Hepatic stellate cell (primary cell): ENCODE data around the gene ERMN.

ENCODE experiments used
- DNase-seq: peaks from one replicate; pipeline ENCODE4 v3.0.0; 2011; ENCODE audit warnings: low spot score

Gene ERMN

DNA sequence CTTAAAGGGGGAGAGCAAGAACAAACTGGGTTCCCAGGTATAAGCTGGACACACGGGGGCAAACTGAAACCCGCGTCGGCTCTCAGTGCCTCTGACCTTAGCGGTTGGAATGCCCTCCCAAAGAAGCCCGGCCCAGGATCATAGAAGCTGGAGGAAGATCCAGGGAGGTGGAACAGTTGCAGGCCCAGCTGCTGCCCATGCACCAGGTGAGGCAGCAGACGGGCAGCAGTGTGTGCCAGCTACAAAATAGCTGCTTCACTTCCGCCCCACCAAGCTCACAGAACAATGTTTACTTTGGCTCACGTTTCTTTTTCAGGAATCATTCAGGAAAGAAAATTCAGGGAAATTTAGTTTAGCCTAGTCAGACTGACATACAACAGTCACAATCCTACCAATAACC is 3.9 kb upstream of the ERMN start:
- DNase-seq = no peak

DNA sequence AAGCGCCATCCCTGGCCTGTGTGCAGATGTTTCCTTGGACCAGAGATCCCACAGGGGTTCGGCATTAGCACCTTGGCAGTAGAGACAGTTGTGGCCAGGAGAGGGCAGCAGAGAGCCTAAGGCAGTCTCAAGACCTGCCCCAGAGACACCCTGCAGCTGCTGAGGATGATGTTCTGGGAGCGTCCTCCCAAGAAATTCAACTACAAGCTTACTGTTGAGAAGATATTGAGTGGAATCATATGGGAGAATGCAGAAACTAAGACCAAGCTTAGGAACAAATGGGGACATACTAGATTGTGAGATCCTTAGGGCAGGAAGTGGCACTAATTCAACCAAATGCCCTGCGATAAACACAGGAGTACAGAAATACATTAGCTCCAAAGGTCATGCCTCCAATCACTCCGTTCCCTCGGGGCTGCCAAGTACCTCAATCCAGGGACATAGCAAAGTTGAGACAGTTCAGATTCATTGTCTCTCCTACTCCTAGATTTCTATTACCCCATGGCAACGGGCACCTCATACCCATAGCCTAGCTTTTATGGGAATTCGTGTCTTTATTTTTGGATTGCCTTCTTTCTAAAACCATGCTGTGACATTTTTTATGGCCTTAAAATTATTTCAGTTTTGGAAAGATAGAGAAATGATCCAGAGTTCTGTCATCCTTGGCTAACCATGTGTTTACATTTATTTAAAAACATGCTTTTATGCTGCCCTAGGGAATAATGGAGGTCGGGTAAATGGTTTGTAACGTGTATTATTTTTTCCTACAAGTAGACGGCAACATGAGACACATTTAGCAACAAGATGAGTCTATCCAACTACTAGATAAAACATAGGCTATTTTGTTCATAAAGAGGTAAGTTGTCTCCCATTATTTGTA is 2.2 kb upstream of the ERMN start:
- DNase-seq = peak; percentile 73

- DNase-seq = no peak
Measured at GRCh38 chr2:157327200-157327599, 1.6 kb upstream of the ERMN start.

- no peak for DNase-seq
Measured at GRCh38 chr2:157326698-157327097, 1.1 kb upstream of the ERMN start.

- DNase-seq = no peak
Measured at GRCh38 chr2:157324331-157324843, 1.2 kb downstream of the ERMN start.

DNA sequence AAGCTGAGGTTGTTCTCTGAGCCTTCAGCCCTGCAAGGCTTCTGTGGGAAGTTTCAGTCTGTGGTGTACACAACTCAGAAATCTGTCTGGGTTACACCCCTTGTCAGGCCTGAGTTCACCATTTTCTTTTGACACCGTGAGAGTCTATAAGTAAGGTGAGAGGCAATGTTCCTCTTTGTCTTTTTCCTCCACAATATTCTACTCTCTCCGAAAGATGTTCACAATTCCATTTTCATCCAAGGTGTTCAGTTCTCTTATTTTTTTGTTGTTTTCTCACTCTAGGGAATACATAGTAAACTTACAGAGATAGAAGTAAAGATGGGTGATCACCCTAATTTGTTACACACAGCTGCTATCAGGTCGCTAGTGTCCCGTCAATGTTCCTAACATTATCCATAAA is 3.2 kb downstream of the ERMN start:
- no peak for DNase-seq

GRCh38 chr2:157321466-157321865 is 4.2 kb downstream of the ERMN start:
- DNase-seq = no peak

GRCh38 chr2:157320409-157320808 is 5.2 kb downstream of the ERMN start:
- no peak for DNase-seq

GRCh38 chr2:157319795-157320194 is 5.8 kb downstream of the ERMN start:
- DNase-seq = no peak

GRCh38 chr2:157318884-157319283 is 6.7 kb downstream of the ERMN start:
- DNase-seq = no peak

DNA sequence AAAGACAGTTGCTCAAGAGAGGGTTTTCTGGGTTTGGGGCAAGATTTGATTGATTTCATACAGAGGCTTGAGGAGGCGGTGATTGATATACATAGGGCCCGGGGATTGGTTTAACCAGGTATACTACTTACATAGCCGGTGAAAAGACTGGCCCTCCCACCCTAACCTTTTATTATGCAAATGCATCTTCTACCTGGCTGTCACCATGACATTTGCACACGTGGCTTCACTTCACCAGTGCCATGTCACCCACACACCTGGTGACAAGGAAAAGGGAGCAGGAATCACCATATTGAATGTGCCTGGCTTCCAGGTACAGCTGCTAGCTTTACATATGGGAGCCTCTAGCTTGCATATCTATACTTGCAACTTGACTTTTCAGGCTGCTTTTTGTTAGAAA is 9.7 kb downstream of the ERMN start:
- no peak for DNase-seq

DNA sequence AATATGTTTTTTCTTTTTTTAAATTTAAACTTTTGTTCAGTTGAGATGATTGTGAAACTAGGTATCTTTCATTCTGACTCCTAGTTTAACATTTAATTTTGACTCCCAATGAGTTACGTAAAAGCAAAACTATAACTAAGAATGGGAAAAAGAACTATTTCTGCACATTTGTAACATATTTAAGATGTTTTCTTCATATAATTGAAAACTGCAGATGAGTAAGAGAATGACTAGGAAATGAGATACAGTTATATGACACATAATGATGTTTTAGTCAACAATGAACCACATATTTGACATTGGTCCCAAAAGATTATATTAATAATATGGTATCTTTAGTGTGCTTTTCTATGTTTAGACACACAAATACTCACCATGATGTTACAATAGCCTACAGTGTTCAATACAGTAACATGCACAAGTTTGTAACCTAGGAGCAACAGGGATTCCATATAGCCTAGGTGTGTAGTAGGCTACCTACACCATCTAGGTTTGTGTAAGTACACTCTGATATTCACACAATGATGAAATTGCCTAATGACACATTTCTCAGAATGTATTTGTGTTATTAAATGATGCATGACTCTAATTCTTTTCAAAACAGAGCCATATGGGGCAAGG is 12.6 kb downstream of the ERMN start:
- no peak for DNase-seq

DNA sequence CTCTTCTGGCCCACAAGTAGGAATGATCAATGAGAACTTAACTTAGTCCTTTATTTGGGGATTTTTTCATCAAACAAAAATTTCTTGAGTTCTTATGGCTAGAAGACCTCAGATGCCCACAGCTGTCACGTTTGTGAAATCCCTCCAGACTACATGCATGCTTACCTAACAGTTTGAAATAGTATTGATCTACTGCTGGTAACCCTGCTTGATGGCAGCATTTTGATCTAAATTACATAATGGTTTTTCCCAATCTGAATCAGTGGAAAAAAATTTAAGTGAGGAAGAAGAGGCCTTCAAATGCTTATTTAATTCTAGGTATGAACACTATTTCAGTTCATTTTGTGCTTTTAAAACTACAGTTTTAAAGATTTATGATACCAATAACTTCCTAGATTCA is 13.9 kb downstream of the ERMN start:
- no peak for DNase-seq

DNA sequence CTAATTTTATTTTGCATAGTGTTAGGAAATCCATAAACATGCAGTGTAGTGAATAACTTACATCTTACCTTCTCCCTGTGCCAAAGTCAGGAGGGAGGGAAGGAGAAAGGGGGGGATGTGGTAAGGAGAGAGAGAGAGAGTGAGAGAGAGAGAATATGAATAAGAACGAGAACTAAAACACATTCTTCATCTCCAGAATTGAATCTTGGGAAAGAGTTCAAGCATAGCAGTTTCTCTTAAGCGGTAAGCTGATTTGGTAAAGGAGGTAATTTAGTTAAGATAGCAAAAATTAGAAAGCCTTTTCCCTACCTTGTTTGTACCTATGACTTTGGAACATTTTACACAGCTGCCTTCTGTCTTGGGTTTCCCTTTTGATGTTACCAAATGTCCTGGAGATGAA is 15.7 kb downstream of the ERMN start:
- DNase-seq = no peak

GRCh38 chr2:157307021-157307420 is 18.6 kb downstream of the ERMN start:
- no peak for DNase-seq

DNA sequence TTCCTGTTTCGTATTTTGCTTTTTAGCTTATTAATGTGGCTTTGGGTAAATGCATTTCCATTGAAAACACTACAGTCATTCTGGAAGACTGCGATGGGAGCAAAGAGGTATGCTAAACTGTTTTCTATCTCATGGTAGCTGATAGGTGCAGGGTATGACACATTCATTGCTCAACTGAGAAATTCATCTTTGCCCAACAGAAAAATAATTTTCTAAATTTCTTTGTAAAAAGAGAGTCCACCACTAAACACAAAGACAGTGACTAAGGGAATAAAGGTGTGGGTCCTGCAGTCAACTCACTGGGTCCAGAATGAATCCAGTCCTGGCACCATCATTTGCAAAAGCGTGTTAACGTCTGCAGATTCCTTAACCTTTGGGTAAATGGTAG is 19.9 kb downstream of the ERMN start:
- no peak for DNase-seq

GRCh38 chr2:157304811-157305722 is 20.6 kb downstream of the ERMN start:
- no peak for DNase-seq

GRCh38 chr2:157303612-157304011 is 22.0 kb downstream of the ERMN start:
- no peak for DNase-seq

GRCh38 chr2:157302492-157303099 is 23.0 kb downstream of the ERMN start:
- DNase-seq = peak; percentile 17

GRCh38 chr2:157301307-157301706 is 24.3 kb downstream of the ERMN start:
- no peak for DNase-seq

- DNase-seq = no peak
Measured at GRCh38 chr2:157296958-157297357, 28.7 kb downstream of the ERMN start.

DNA sequence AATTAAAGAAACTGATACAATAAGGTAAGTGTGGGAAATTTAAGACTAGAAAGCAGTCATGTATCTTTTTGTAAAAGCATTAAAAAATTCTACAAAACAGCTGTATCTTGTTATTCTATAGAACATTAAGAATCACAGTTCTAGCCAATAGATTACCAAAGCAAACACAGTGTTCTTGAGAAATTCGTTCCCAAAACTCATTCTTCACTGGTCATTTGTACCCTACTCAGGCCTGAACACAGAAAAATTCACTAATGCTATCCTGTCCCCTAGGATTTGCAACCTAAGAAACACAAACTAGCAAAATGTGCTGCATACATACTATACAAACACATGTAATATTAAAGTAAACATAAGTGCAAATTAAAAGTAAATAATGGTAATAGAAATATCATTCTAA is 29.1 kb downstream of the ERMN start:
- DNase-seq = no peak
